PC-9 (cell line): Measurements from ENCODE around the gene COL23A1. TPM values are rescaled to one million over a fixed set of nuclear protein-coding genes. Genes with fewer than 3 reads are reported as not detected.
A peak's percentile ranks its signal among the peaks of the same experiment; 100 is the strongest.

ENCODE experiments used
- BruUV-seq: library from RNA; stranded (reverse); fragments of 400-500 nt; replicated peaks from 2 replicates; lab custom pipeline; 2021; lab: Mats Ljungman, UMichigan
- CTCF ChIA-PET: fragments of 300-600 bp; sonication (Branson Sonifier 250); formaldehyde crosslinking; loops from one replicate; lab custom pipeline; 2022; ENCODE audit warnings: antibody characterized with exemption; lab: Charles Lee
- POLR2A ChIA-PET: fragments of 300-600 bp; sonication (Branson Sonifier 250); formaldehyde crosslinking; loops from one replicate; lab custom pipeline; 2022; ENCODE audit warnings: antibody characterized with exemption; ENCODE audit not compliant: unreplicated experiment; lab: Charles Lee
- DNase-seq, 2 experiments: peaks; one replicate each; pipeline versions ENCODE4 v3.0.0 to v3.0.0-alpha.2; 2015 to 2022; ENCODE audit warnings: mixed read lengths in 1 of 2
- H2AFZ ChIP-seq: fragments of 200-600 bp; sonication (generic); 2 replicates; pipeline ENCODE4 v1.8.1; 2017; ENCODE audit warnings: antibody characterized with exemption
- H3F3A ChIP-seq: fragments of 200-600 bp; sonication (generic); 2 replicates; pipeline ENCODE4 v1.8.1; 2017; ENCODE audit warnings: antibody characterized with exemption, mild to moderate bottlenecking, low read depth; ENCODE audit not compliant: insufficient read depth
- H3K27ac ChIP-seq: fragments of 200-600 bp; sonication (generic); 2 replicates; pipeline ENCODE4 v1.6.1; 2016; ENCODE audit warnings: mixed run types
- H3K27me3 ChIP-seq: fragments of 200-600 bp; sonication (generic); 2 replicates; pipeline ENCODE4 v1.6.1; 2016; ENCODE audit warnings: low read depth, mixed run types; ENCODE audit not compliant: insufficient read depth
- H3K36me3 ChIP-seq: fragments of 200-600 bp; sonication (generic); 2 replicates; pipeline ENCODE4 v1.6.1; 2016; ENCODE audit warnings: low read depth, mixed run types
- H3K4me1 ChIP-seq: fragments of 200-600 bp; sonication (generic); replicated peaks from 2 replicates; pipeline ENCODE4 v1.6.1; 2016; ENCODE audit warnings: mixed run types; ENCODE audit not compliant: insufficient read depth
- H3K4me2 ChIP-seq: fragments of 200-600 bp; sonication (generic); 2 replicates; pipeline ENCODE4 v1.6.1; 2017; ENCODE audit warnings: mixed run types
- H3K4me3 ChIP-seq: fragments of 200-600 bp; sonication (generic); 2 replicates; pipeline ENCODE4 v1.6.1; 2016; ENCODE audit warnings: mixed run types
- H3K79me2 ChIP-seq: fragments of 200-600 bp; sonication (generic); 2 replicates; pipeline ENCODE4 v1.6.1; 2017; ENCODE audit warnings: low read depth, mixed run types
- H3K9me2 ChIP-seq: fragments of 200-600 bp; sonication (generic); 2 replicates; pipeline ENCODE4 v1.8.1; 2017; ENCODE audit warnings: mild to moderate bottlenecking; ENCODE audit not compliant: insufficient read depth
- H3K9me3 ChIP-seq: fragments of 200-600 bp; sonication (generic); 2 replicates; pipeline ENCODE4 v1.8.1; 2016; ENCODE audit warnings: low read depth; ENCODE audit not compliant: insufficient read depth
- H4K20me1 ChIP-seq: fragments of 200-600 bp; sonication (generic); 2 replicates; pipeline ENCODE4 v1.8.1; 2017; ENCODE audit not compliant: insufficient read depth
- CTCF ChIP-seq: fragments of 200-600 bp; sonication (generic); conservative IDR thresholded peaks from 2 replicates; pipeline ENCODE4 v1.6.1; 2017; ENCODE audit warnings: mixed run types, antibody characterized with exemption, mild to moderate bottlenecking, moderate library complexity
- EZH2 ChIP-seq: fragments of 200-600 bp; sonication (generic); IDR thresholded peaks from 2 replicates; pipeline ENCODE4 v1.8.0; 2017; ENCODE audit warnings: antibody characterized with exemption, low read depth
- intact Hi-C: fragments of 100-400 bp; cut with micrococcal nuclease; formaldehyde crosslinking; loops from one replicate; pipeline ENCODE4 v1.10.0; 2022; ENCODE audit not compliant: unreplicated experiment
- total RNA-seq: library from RNA; stranded (reverse); gene quantifications from 2 replicates; pipeline ENCODE4 v1.2.3, GENCODE V29; 2021

Gene COL23A1
- total RNA-seq, 1 experiment from 2014 or later, result not detected

- BruUV-seq, result no TSS peak
- TF ChIP-seq CTCF, result no peak
- no peak; the same call in 1 of the 2 replicates for TF ChIP-seq EZH2
- no peaks in the 10 kb centered on the region for H3K79me2 ChIP-seq
- H3K36me3 ChIP-seq, result no peaks in the 10 kb centered on the region
- H2AFZ ChIP-seq, result no peak overlapping the region
- intact Hi-C loops, result loop anchor here (10.0 kb wide), 1 partner anchor 446 kb away; the partner anchor contains the start of gene ZNF354A
- no peaks in the 10 kb centered on the region for H4K20me1 ChIP-seq
- H3F3A ChIP-seq, result no peaks in the 10 kb centered on the region
- H3K9me3 ChIP-seq, result no peaks in the 10 kb centered on the region
- no peak overlapping the region for H3K4me3 ChIP-seq
- no peak overlapping the region for H3K27ac ChIP-seq
- peaks cover 98% of the 10 kb centered on the region for H3K27me3 ChIP-seq
- no peak overlapping the region for H3K4me2 ChIP-seq
- DNase-seq, result peak in 1 of 2 experiments; percentile 56
- H3K4me1 ChIP-seq, result no peaks in the 10 kb centered on the region
- POLR2A ChIA-PET, result no interaction called here
- no peaks in the 10 kb centered on the region for H3K9me2 ChIP-seq
- CTCF ChIA-PET, result interaction anchor here (0.6 kb wide), 2 partner anchors 20 to 437 kb away, joined by 3 read pairs; no protein-coding TSS in a partner anchor
These were observed 301.5 kb downstream of the COL23A1 start for GRCh38 chr5:178288401-178289368.

- no peak overlapping the region for H2AFZ ChIP-seq
- H3K9me3 ChIP-seq, result peaks cover 5% of the 10 kb centered on the region; the same call in 1 of the 2 replicates
- BruUV-seq, result no TSS peak
- peaks cover 98% of the 10 kb centered on the region for H3K27me3 ChIP-seq
- CTCF ChIA-PET, result no interaction called here
- intact Hi-C loops, result loop anchor here (10.0 kb wide), 1 partner anchor 447 kb away; the partner anchor contains the start of gene ZNF354A
- no peaks in the 10 kb centered on the region for H3K9me2 ChIP-seq
- H3K79me2 ChIP-seq, result no peaks in the 10 kb centered on the region
- H3K36me3 ChIP-seq, result no peaks in the 10 kb centered on the region
- H4K20me1 ChIP-seq, result no peaks in the 10 kb centered on the region
- no peak overlapping the region for H3K4me2 ChIP-seq
- no peaks in the 10 kb centered on the region for H3K4me1 ChIP-seq
- no peak overlapping the region for H3K4me3 ChIP-seq
- H3K27ac ChIP-seq, result no peak overlapping the region
- no peaks in the 10 kb centered on the region for H3F3A ChIP-seq
- TF ChIP-seq CTCF, result no peak
- no peak for TF ChIP-seq EZH2
- no peak for DNase-seq
- POLR2A ChIA-PET, result no interaction called here
These were observed 302.4 kb downstream of the COL23A1 start for GRCh38 chr5:178287791-178288105.

GRCh38 chr5:178287091-178287790 is 303.0 kb downstream of the COL23A1 start:
- no peak for DNase-seq
- ChIA-PET POLR2A (interaction anchor here (0.6 kb wide), 1 partner anchor 165 kb away, joined by 4 read pairs; no protein-coding TSS in a partner anchor), CTCF (no interaction called here)
- Histone ChIP-seq H4K20me1 (no peaks in the 10 kb centered on the region), H3K36me3 (no peaks in the 10 kb centered on the region), H3K9me3 (peaks cover 5% of the 10 kb centered on the region; the same call in 1 of the 2 replicates), H3K27me3 (peaks cover 98% of the 10 kb centered on the region), H3F3A (no peaks in the 10 kb centered on the region), H3K9me2 (no peaks in the 10 kb centered on the region), H3K79me2 (no peaks in the 10 kb centered on the region), H3K27ac (no peak overlapping the region), H3K4me2 (no peak overlapping the region), H3K4me1 (no peaks in the 10 kb centered on the region), H3K4me3 (no peak overlapping the region), H2AFZ (no peak overlapping the region)
- no TSS peak for BruUV-seq
- intact Hi-C loops, result loop anchor here (10.0 kb wide), 1 partner anchor 448 kb away; the partner anchor contains the start of gene ZNF354A
- TF ChIP-seq CTCF, result no peak
- no peak for TF ChIP-seq EZH2
